Heart left ventricle (tissue), 13 donors: ENCODE results near the gene ARPC1A.

ENCODE experiments used
- POLR2A ChIP-seq, 2 donors: fragments of 450-650 bp; IDR thresholded peaks; one replicate each; pipeline ENCODE4 v1.6.1; 2017; ENCODE audit warnings: antibody characterized with exemption in 2 of 2, mild to moderate bottlenecking in 2 of 2, moderate library complexity in 2 of 2
- TF ChIP-seq, protein P1 (sequence below), 12 donors: fragments of 200-600 bp; sonication (generic) in 4 of 12; IDR thresholded peaks; one replicate each; pipeline versions ENCODE4 v1.5.0 to v1.8.0; 2018 to 2022; ENCODE audit warnings: antibody characterized with exemption in 12 of 12, mild to moderate bottlenecking in 5 of 12
- donor health status: ischemic (EF 13 %, LVEDD 7.1; RV severe dilation, severe dysfunction).
- donor health status: DM: no; HTN: yes; CAD: no.
- donor health status: DM: no; HTN: no; CAD: no.
- donor health status: ischemic (EF 25% LVEDD 6.9; RV normal size, moderate dysfunction).
- donor health status: ischemic (EF 25% LVEDD 5.7; RV mildly dilated, moderate dysfunction).
- donor health status: ischemic (EF 35%, LVEDD 5.7; RV mildly dilated, moderate dysfunction).
- donor health status: nonischemic (EF 11% LVEDD 7.7; RV severe dilation, severe dysfunction).
- donor health status: DM: yes; HTN: yes; CAD: no.
- donor health status: PGD.
- donor health status: ischemic (EF 29% LVEDD 5.4; RV normal size, mild dysfunction).
- donor health status: nonischemic (EF 23%, LVEDD 6.1; RV moderate dilation, normal function).

DNA sequence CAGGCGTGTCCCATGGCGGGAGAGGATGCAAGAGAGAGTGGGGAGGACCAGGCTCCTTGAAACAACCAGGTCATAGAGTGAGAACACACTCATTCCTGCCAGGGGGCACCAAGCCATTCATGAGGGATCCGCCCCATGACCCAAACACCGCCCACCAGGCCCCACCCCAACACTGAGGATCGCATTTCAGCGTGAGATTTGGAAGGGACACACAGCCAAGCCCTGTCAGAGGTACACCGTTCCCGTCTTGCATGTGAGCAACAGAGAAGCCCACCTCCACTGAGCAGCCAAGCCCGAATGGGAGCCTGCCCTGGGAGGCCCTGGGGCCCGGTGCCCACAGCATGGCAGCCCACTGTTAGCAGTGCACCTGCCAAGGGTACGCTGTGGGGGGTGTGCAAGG, 40.9 kb downstream of the ARPC1A start:
- TF ChIP-seq, protein P1, sequence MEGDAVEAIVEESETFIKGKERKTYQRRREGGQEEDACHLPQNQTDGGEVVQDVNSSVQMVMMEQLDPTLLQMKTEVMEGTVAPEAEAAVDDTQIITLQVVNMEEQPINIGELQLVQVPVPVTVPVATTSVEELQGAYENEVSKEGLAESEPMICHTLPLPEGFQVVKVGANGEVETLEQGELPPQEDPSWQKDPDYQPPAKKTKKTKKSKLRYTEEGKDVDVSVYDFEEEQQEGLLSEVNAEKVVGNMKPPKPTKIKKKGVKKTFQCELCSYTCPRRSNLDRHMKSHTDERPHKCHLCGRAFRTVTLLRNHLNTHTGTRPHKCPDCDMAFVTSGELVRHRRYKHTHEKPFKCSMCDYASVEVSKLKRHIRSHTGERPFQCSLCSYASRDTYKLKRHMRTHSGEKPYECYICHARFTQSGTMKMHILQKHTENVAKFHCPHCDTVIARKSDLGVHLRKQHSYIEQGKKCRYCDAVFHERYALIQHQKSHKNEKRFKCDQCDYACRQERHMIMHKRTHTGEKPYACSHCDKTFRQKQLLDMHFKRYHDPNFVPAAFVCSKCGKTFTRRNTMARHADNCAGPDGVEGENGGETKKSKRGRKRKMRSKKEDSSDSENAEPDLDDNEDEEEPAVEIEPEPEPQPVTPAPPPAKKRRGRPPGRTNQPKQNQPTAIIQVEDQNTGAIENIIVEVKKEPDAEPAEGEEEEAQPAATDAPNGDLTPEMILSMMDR (IDR thresholded peaks at IDR 0.05), result no peak
- no peak for TF ChIP-seq POLR2A (IDR thresholded peaks at IDR 0.05)
